OCI-LY1 (cell line): Measurements from ENCODE around the gene PARD3B.

Experiments used
- H2AFZ ChIP-seq: fragments of 200-600 bp; sonication (generic), shearing (Covaris generic); 2 replicates; pipeline ENCODE4 v1.6.0; 2014; ENCODE audit warnings: antibody characterized with exemption, mild to moderate bottlenecking, low read length
- H3F3A ChIP-seq: fragments of 200-600 bp; sonication (generic), shearing (Covaris generic); 2 replicates; pipeline ENCODE4 v1.6.0; 2014; ENCODE audit warnings: mild to moderate bottlenecking, antibody characterized with exemption, low read length, moderate library complexity; ENCODE audit not compliant: insufficient read depth
- H3K27ac ChIP-seq: fragments of 200-600 bp; sonication (generic); 2 replicates; pipeline ENCODE4 v1.5.1; 2014; ENCODE audit warnings: low read length, mixed run types, mild to moderate bottlenecking, low read depth; ENCODE audit not compliant: poor library complexity, severe bottlenecking
- H3K27me3 ChIP-seq: fragments of 200-600 bp; sonication (generic); 2 replicates; pipeline ENCODE4 v1.6.0; 2014; ENCODE audit warnings: antibody characterized with exemption, mild to moderate bottlenecking, low read length, moderate library complexity; ENCODE audit not compliant: insufficient read depth
- H3K36me3 ChIP-seq: fragments of 200-600 bp; sonication (generic); 2 replicates; pipeline ENCODE4 v1.6.1; 2014; ENCODE audit warnings: mild to moderate bottlenecking, antibody characterized with exemption, low read length, moderate library complexity, mixed read lengths; ENCODE audit not compliant: insufficient read depth
- H3K4me1 ChIP-seq: fragments of 200-600 bp; sonication (generic); 2 replicates; pipeline ENCODE4 v1.5.1; 2014; ENCODE audit warnings: mild to moderate bottlenecking, low read length, moderate library complexity; ENCODE audit not compliant: insufficient read depth, severe bottlenecking
- H3K4me2 ChIP-seq: fragments of 200-600 bp; sonication (generic), shearing (Covaris generic); 2 replicates; pipeline ENCODE4 v1.6.1; 2014; ENCODE audit warnings: low read length
- H3K4me3 ChIP-seq: fragments of 200-600 bp; sonication (generic); 2 replicates; pipeline ENCODE4 v1.5.1; 2014; ENCODE audit warnings: low read length, low read depth, mild to moderate bottlenecking, mixed read lengths; ENCODE audit not compliant: poor library complexity, severe bottlenecking
- H3K79me2 ChIP-seq: fragments of 200-600 bp; shearing (Covaris generic); 2 replicates; pipeline ENCODE4 v1.6.1; 2016; ENCODE audit warnings: mixed run types, low read length, mixed read lengths; ENCODE audit not compliant: insufficient read depth
- H3K9ac ChIP-seq: fragments of 200-600 bp; sonication (generic), shearing (Covaris generic); 2 replicates; pipeline ENCODE4 v1.6.1; 2014; ENCODE audit warnings: mild to moderate bottlenecking, low read length, mixed read lengths
- H3K9me2 ChIP-seq: fragments of 200-600 bp; sonication (generic), shearing (Covaris generic); 2 replicates; pipeline ENCODE4 v1.6.1; 2014; ENCODE audit warnings: low read depth, mild to moderate bottlenecking, low read length, mixed read lengths
- H3K9me3 ChIP-seq: fragments of 200-600 bp; shearing (Covaris generic); 2 replicates; pipeline ENCODE4 v1.6.1; 2014; ENCODE audit warnings: low read length, mixed read lengths
- H4K20me1 ChIP-seq: fragments of 200-600 bp; sonication (generic), shearing (Covaris generic); 2 replicates; pipeline ENCODE4 v1.6.0; 2016; ENCODE audit warnings: mild to moderate bottlenecking, low read length; ENCODE audit not compliant: insufficient read depth
- CTCF ChIP-seq: fragments of 200-600 bp; sonication (generic), shearing (Covaris generic); IDR thresholded peaks from 2 replicates; pipeline ENCODE4 v1.5.1; 2017; ENCODE audit warnings: mild to moderate bottlenecking, antibody characterized with exemption, low read length, moderate library complexity, mixed read lengths
- EZH2 ChIP-seq: fragments of 200-600 bp; sonication (generic), shearing (Covaris generic); IDR thresholded peaks from 2 replicates; pipeline ENCODE4 v1.8.0; 2017; ENCODE audit warnings: borderline replicate concordance, mixed run types, mild to moderate bottlenecking, antibody characterized with exemption, low read length, moderate library complexity, mixed read lengths

PARD3B gene

GRCh38 chr2:205117125-205117524 lies 571.9 kb downstream of the PARD3B start:
- TF ChIP-seq CTCF: no peak
- no peak for TF ChIP-seq EZH2
- no peak overlapping the region for H3K4me2 ChIP-seq
- H3K4me1 ChIP-seq: no peaks in the 10 kb centered on the region
- no peak overlapping the region for H3K27ac ChIP-seq
- no peaks in the 10 kb centered on the region for H3K27me3 ChIP-seq
- no peaks in the 10 kb centered on the region for H3K36me3 ChIP-seq
- H3K9ac ChIP-seq: no peak overlapping the region
- H4K20me1 ChIP-seq: no peaks in the 10 kb centered on the region
- H3K79me2 ChIP-seq: no peaks in the 10 kb centered on the region
- H3K9me2 ChIP-seq: no peaks in the 10 kb centered on the region
- no peaks in the 10 kb centered on the region for H3F3A ChIP-seq
- H3K4me3 ChIP-seq: no peak overlapping the region
- H2AFZ ChIP-seq: no peak overlapping the region
- H3K9me3 ChIP-seq: no peaks in the 10 kb centered on the region

GRCh38 chr2:205119136-205119535 lies 573.9 kb downstream of the PARD3B start:
- TF ChIP-seq CTCF: no peak
- TF ChIP-seq EZH2: no peak
- no peaks in the 10 kb centered on the region for H3K36me3 ChIP-seq
- H3F3A ChIP-seq: no peaks in the 10 kb centered on the region
- no peak overlapping the region for H3K27ac ChIP-seq
- no peaks in the 10 kb centered on the region for H4K20me1 ChIP-seq
- no peak overlapping the region for H3K4me2 ChIP-seq
- H3K9me3 ChIP-seq: no peaks in the 10 kb centered on the region
- no peak overlapping the region for H3K4me3 ChIP-seq
- H3K27me3 ChIP-seq: no peaks in the 10 kb centered on the region
- no peaks in the 10 kb centered on the region for H3K79me2 ChIP-seq
- H2AFZ ChIP-seq: no peak overlapping the region
- H3K9ac ChIP-seq: no peak overlapping the region
- H3K4me1 ChIP-seq: no peaks in the 10 kb centered on the region
- no peaks in the 10 kb centered on the region for H3K9me2 ChIP-seq

GRCh38 chr2:205128726-205129125 lies 583.5 kb downstream of the PARD3B start:
- Histone ChIP-seq H3K27me3 (no peaks in the 10 kb centered on the region), H3K4me1 (no peaks in the 10 kb centered on the region), H3K9me3 (no peaks in the 10 kb centered on the region), H3K9ac (no peak overlapping the region), H3F3A (no peaks in the 10 kb centered on the region), H3K36me3 (no peaks in the 10 kb centered on the region), H3K79me2 (no peaks in the 10 kb centered on the region), H3K4me2 (no peak overlapping the region), H4K20me1 (no peaks in the 10 kb centered on the region), H3K9me2 (no peaks in the 10 kb centered on the region), H2AFZ (no peak overlapping the region), H3K4me3 (no peak overlapping the region), H3K27ac (no peak overlapping the region)
- TF ChIP-seq EZH2: no peak
- no peak for TF ChIP-seq CTCF
